Measurements from ENCODE around the gene SLC18A2.

GRCh38 chr10:117254774-117255735 is 14.1 kb downstream of the SLC18A2 start:
- TF ChIP-seq, protein P1, sequence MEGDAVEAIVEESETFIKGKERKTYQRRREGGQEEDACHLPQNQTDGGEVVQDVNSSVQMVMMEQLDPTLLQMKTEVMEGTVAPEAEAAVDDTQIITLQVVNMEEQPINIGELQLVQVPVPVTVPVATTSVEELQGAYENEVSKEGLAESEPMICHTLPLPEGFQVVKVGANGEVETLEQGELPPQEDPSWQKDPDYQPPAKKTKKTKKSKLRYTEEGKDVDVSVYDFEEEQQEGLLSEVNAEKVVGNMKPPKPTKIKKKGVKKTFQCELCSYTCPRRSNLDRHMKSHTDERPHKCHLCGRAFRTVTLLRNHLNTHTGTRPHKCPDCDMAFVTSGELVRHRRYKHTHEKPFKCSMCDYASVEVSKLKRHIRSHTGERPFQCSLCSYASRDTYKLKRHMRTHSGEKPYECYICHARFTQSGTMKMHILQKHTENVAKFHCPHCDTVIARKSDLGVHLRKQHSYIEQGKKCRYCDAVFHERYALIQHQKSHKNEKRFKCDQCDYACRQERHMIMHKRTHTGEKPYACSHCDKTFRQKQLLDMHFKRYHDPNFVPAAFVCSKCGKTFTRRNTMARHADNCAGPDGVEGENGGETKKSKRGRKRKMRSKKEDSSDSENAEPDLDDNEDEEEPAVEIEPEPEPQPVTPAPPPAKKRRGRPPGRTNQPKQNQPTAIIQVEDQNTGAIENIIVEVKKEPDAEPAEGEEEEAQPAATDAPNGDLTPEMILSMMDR (IDR thresholded peaks at IDR 0.05; ENCODE audit: low read depth, low read length), result no peak
- TF ChIP-seq EZH2phosphoT487 (IDR thresholded peaks at IDR 0.05; ENCODE audit: low read depth), result no peak
